Skeletal muscle tissue (tissue), 4 donors: ENCODE results near the gene RASA2. TPM values are rescaled to one million over a fixed set of nuclear protein-coding genes. Genes with fewer than 3 reads are reported as not detected.

ENCODE experiments used
- H3K27ac ChIP-seq: one replicate; pipeline ENCODE4 v1.7.0; 2013; ENCODE audit warnings: mild to moderate bottlenecking, low read depth, low read length, inconsistent platforms
- H3K27me3 ChIP-seq, 3 donors: one replicate each; pipeline ENCODE4 v1.7.0; 2013; ENCODE audit warnings: low read length in 3 of 3; ENCODE audit not compliant: control insufficient read depth in 3 of 3, insufficient read depth in 3 of 3
- H3K36me3 ChIP-seq, 3 donors: one replicate each; pipeline ENCODE4 v1.7.0; 2013; ENCODE audit warnings: low read length in 3 of 3; ENCODE audit not compliant: control insufficient read depth in 3 of 3, insufficient read depth in 3 of 3
- H3K4me1 ChIP-seq, 3 donors: one replicate each; pipeline ENCODE4 v1.7.0; 2013; ENCODE audit warnings: low read length in 3 of 3, mild to moderate bottlenecking in 3 of 3; ENCODE audit not compliant: control insufficient read depth in 3 of 3, insufficient read depth in 3 of 3
- H3K4me3 ChIP-seq, 3 donors: one replicate each; pipeline ENCODE4 v1.7.0; 2013; ENCODE audit warnings: low read length in 3 of 3
- H3K9ac ChIP-seq, 3 donors: one replicate each; pipeline ENCODE4 v1.7.0; 2013; ENCODE audit warnings: low read length in 3 of 3, mild to moderate bottlenecking in 3 of 3, moderate library complexity in 2 of 3, low read depth in 1 of 3
- H3K9me3 ChIP-seq, 3 donors: one replicate each; pipeline ENCODE4 v1.7.0; 2013; ENCODE audit warnings: low read length in 3 of 3; ENCODE audit not compliant: control insufficient read depth in 3 of 3
- total RNA-seq: library from RNA; depleted of rRNA; stranded (reverse); fragments of >200 nt; gene quantifications from one replicate; pipeline ENCODE4 v1.2.3, GENCODE V29; 2014
- donor health status: Osteomylitis.

The RASA2 gene
- total RNA-seq, 1 donor from 2014 or later, result 9.9 TPM

DNA sequence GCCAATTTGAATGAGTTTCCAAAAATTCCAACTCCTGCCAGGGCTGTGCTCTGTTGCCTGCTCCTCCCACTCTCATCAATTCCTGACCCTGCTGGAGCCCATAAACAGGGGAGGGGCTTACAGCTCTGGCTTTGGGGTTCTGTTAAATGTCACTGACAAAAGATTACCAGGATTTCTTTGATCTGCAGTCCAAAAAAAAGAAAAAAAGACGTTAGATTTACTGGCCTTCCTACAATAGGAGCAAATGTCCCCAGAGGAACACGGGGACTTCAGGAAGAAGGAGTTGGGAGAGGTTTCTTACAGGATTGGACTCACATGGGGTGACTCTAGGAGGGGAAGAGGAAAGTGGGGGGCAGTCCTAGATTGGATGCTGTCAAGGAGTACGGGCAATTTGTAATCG lies 167.0 kb downstream of the RASA2 start:
- Histone ChIP-seq H3K27me3 (peaks cover 6 to 13% (median 9%) of the 10 kb centered on the region in 3 donors), H3K9me3 (peaks cover 0 to 7% (median 2%) of the 10 kb centered on the region in 3 donors), H3K36me3 (no peaks in the 10 kb centered on the region), H3K4me3 (no peak overlapping the region), H3K9ac (no peak overlapping the region), H3K4me1 (no peaks in the 10 kb centered on the region), H3K27ac (no peak overlapping the region)

DNA sequence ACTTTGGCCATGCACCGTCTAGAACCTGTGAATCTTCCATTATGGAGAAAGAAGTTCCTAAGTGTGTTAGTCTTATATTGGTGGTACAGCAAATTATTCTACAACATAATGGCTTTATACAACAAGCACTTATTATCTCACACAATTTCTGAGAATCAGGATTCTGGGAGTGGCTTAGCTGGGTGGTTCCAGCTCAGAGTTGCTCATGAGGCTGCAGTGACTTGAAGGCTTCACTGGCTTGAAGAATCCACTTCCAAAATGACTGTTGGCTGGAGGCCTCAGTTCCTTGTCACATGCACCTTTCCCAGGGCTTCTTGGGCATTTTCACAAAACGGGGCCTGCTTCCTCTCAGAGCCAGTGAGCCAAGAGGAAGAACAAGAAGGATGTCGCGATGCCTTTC lies 169.0 kb downstream of the RASA2 start:
- Histone ChIP-seq H3K4me3 (no peak overlapping the region), H3K27ac (no peak overlapping the region), H3K27me3 (peaks cover 6 to 18% (median 13%) of the 10 kb centered on the region in 3 donors), H3K9ac (no peak overlapping the region), H3K9me3 (peaks cover 0 to 7% (median 2%) of the 10 kb centered on the region in 3 donors), H3K36me3 (no peaks in the 10 kb centered on the region), H3K4me1 (peaks cover 0 to 17% (median 8%) of the 10 kb centered on the region in 3 donors)

DNA sequence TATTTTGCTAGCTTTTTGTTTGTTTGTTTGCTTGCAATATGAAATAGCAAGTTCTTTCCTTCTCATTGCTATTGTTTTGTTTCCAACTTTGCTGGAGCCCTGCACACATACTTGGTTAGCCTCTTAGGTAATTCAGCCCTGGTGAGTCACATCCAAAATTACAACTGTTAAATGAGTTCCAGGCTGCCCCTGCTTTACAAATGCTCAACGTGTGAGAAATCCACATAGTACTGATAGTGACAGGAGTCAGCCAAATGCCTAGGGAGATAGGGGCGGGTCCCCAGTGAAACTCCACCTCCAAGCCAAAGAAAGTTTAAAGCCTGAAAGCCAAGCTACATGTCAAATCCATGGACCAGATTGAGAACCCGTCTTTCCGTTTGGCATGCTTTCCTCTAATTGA lies 169.9 kb downstream of the RASA2 start:
- no peak overlapping the region for H3K9ac ChIP-seq

DNA sequence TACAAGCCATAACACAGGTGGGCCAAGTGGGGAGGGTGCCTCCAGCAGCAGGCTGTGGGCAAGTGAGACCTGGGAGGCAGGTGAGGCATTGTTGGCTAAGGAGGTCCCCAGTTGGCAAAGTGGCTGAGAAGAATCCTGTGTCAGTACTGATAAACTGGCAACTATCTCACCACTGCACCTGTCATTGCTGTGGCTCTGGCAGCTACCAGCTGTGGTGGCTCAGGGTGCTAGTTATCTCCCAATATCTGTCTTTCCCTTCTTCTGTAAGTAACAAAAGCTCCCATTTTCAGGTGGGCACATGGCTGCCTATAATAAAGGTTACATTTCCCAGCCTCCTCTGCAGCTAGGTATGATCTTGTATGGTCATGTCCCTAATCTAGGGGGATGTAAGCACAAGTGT lies 170.7 kb downstream of the RASA2 start:
- Histone ChIP-seq H3K9ac (no peak overlapping the region), H3K4me1 (peaks cover 0 to 17% (median 8%) of the 10 kb centered on the region in 3 donors), H3K4me3 (no peak overlapping the region), H3K36me3 (no peaks in the 10 kb centered on the region), H3K27me3 (peaks cover 6 to 18% (median 13%) of the 10 kb centered on the region in 3 donors), H3K9me3 (peaks cover 0 to 7% (median 2%) of the 10 kb centered on the region in 3 donors), H3K27ac (no peak overlapping the region)

More for the DNA sequence above, 169.9 kb downstream of the RASA2 start:
- peaks cover 6 to 18% (median 13%) of the 10 kb centered on the region in 3 donors for H3K27me3 ChIP-seq
- no peak overlapping the region for H3K4me3 ChIP-seq
- no peaks in the 10 kb centered on the region for H3K36me3 ChIP-seq
- H3K27ac ChIP-seq, result no peak overlapping the region
- peaks cover 0 to 17% (median 8%) of the 10 kb centered on the region in 3 donors for H3K4me1 ChIP-seq
- H3K9me3 ChIP-seq, result peaks cover 0 to 7% (median 2%) of the 10 kb centered on the region in 3 donors

DNA sequence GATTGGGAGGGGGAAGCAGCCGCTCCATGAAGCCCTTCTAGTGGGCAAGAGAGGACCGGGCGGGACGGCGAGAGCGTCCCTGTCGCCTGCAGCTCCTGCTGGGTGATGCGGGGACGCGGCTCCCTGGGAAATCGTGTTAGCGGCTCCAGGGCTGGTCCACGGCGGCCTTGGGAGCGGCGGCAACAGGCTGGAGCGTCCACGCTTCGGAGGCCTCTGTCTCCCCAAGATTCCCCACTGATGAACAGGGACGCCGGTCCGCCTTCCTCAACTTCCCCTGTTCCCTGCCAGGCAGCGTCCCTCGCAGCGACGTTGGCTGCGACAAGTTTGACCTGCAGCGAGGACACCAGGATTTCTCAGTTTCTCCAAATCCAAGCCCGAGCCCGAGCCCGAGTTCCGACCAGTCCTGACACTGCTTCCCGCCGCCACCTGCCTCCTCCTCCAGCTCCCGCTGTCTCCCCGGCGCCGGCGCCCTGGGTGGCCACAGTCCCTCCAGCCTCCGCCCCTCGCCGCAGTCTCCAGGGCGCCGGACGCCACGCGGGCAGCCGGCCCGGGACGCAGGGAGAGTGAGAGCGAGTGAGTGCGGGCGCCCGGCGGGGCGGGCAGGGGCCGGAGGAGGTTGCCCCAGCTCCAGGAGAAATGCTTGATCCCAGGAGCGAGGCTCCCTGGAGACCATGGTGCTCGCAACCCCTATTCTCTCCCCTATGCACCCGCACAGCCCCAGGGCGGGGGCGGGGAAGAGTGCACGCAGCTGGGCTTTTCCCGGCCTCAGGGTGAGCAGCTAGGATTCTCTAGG lies 173.2 kb downstream of the RASA2 start:
- Histone ChIP-seq H3K4me1 (peaks cover 0 to 17% (median 8%) of the 10 kb centered on the region in 3 donors), H3K27ac (no peak overlapping the region), H3K9ac (peak overlapping the region; percentile 8 to 73 (median 30)), H3K36me3 (no peaks in the 10 kb centered on the region), H3K4me3 (peak overlapping the region; percentile 79 to 80 (median 79)), H3K27me3 (peaks cover 6 to 18% (median 13%) of the 10 kb centered on the region in 3 donors), H3K9me3 (peaks cover 0 to 7% (median 2%) of the 10 kb centered on the region in 3 donors)

DNA sequence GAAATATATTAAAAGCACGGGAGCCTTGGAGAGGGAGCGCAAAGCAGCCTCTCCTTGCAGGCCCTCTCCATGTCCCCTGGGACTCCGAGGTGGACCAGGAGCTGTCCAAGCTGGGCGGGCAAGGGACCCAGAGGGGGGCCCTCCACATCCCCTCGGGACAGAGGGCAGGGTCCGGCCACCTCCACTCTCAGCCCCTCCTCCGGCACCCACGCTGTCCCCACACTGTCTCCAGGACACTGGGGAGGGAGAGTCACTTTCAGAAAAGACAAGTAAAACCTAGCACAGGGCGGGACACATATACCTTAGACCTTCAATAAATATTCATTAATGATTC lies 173.8 kb downstream of the RASA2 start:
- H3K27ac ChIP-seq, result no peak overlapping the region
- H3K9ac ChIP-seq, result peak overlapping the region in 2 of 3 donors; percentile 8 to 68

DNA sequence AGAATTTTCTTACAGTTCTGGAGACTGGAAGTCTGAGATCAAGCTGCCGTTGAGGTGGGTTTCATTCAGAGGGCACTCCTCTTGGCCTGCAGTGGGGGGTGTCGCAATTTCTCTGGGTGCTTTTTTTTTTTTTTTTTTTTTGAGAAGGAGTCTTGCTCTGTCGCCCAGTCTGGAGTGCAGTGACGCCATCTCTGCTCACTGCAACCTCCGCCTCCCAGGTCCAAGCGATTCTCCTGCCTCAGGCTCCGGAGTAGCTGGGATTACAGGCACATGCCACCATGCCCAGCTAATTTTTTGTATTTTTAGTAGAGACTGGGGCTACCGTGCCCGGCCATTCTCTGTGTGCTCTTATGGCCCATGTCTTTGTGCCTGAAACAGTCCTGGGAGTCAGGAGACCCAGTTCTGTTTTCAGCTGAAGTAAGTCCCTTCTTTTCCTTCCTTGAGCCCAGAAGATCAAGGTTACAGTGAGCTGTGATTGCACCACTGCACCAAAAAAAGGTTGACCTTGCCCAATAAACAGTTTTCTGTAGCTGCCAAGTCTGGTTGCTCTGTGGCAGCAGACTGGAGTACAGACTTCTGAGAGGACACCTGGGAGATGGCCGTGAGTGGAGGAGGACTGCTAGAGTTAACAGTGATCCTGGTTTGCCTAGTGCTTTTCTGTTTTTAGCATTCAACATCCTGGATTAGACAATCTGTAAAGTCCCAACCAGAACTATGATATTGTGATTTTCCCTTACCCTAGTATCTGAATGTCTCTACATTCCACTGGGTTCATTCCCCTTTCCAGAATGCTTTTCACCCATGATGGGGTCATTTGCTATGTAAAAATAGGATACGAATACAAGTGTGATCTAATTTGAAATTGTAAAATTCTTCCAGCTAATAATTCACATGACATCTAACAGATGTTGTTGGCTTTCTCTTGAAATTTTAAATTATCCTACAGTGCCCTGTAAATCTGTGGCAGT lies 174.7 kb downstream of the RASA2 start:
- no peak overlapping the region for H3K4me3 ChIP-seq
- H3K36me3 ChIP-seq, result no peaks in the 10 kb centered on the region
- H3K9me3 ChIP-seq, result peaks cover 0 to 7% (median 2%) of the 10 kb centered on the region in 3 donors
- H3K9ac ChIP-seq, result no peak overlapping the region
- H3K27me3 ChIP-seq, result peaks cover 6 to 18% (median 13%) of the 10 kb centered on the region in 3 donors
- H3K4me1 ChIP-seq, result peaks cover 0 to 17% (median 8%) of the 10 kb centered on the region in 3 donors
- no peak overlapping the region for H3K27ac ChIP-seq

More for the DNA sequence above, 173.8 kb downstream of the RASA2 start:
- no peaks in the 10 kb centered on the region for H3K36me3 ChIP-seq
- peak overlapping the region; percentile 79 to 80 (median 79) for H3K4me3 ChIP-seq
- H3K4me1 ChIP-seq, result peaks cover 0 to 17% (median 8%) of the 10 kb centered on the region in 3 donors
- peaks cover 6 to 18% (median 13%) of the 10 kb centered on the region in 3 donors for H3K27me3 ChIP-seq
- peaks cover 0 to 7% (median 2%) of the 10 kb centered on the region in 3 donors for H3K9me3 ChIP-seq

DNA sequence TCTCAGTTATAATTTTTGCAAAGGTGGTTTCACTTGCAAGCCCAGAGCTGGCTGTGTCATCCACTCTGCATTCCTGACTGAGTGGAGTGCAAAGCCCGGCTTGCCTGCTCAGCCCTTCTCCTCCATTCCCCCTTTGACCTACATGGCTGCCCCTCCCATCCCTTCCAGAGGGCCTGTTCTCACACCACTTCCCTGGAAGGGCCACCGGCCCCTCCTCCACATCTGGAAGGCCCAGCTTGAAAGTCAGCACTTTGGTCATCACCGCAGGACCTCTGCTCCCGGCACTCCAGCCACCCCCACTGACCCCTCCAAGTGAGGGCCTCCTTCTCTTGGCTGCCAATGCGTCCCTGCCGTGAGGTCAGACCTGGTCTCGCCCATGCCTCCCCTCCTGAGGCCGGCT lies 177.2 kb downstream of the RASA2 start:
- Histone ChIP-seq H3K9ac (no peak overlapping the region), H3K4me1 (peaks cover 0 to 17% (median 8%) of the 10 kb centered on the region in 3 donors), H3K9me3 (peaks cover 0 to 2% (median 0%) of the 10 kb centered on the region in 3 donors), H3K27ac (no peak overlapping the region), H3K27me3 (peaks cover 0 to 7% (median 0%) of the 10 kb centered on the region in 3 donors), H3K4me3 (no peak overlapping the region), H3K36me3 (no peaks in the 10 kb centered on the region)
